NAMALWA (cell line): ENCODE data around the gene SPRING1.

Experiments
- DNase-seq: peaks from one replicate; pipeline ENCODE4 v3.0.0-alpha.2; 2015; ENCODE audit warnings: low spot score

SPRING1 gene

GRCh38 chr12:116708826-116709756, 28.8 kb downstream of the SPRING1 start:
- DNase-seq: peak; percentile 83

DNA sequence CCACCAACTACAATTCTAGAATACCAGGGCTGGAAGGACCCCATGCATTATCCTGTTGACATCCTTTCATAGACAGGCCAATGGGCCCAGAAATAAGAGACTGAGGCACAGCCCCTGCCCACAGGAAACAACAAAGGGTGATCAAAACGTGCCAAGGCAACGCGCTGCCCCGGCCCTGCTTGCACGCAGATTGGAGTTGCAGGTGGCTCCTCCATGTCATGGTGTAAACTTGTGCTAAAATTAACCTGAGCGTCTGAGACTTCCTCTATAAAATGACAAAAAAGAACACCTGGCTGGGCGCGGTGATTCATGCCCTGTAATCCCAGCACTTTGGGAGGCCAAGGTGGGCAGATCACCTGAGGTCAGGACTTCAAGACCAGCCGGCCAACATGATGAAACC, 30.1 kb downstream of the SPRING1 start:
- DNase-seq: peak; percentile 73

DNA sequence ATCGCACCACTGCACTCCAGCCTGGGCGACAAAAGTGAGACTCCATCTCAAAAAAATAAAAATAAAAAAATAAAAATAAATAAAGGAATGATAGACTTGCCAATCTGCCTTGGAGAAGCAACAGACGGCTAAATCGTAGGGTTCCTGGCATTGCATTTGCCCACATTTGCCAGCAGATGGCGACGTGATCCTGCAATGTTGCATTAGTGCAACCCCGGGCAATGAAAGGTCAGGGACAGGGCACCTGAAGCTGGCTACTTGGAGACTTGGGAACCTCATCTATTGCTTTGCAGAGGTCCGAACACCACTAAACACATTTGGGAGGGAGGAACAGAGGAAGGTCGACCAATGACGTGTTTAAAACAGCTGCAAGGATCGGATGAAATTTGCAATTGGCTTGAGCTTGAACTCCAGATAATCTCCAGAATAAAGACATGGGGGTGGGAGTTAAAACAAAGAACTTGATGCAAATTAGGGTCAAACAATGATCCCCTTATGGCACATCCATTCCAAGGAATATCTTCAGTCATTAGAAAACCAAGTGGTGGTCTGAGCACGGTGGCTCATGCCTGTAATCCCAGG, 34.6 kb downstream of the SPRING1 start:
- DNase-seq: peak; percentile 83

- DNase-seq: no peak
Observed at GRCh38 chr12:116701432-116701831, 36.4 kb downstream of the SPRING1 start.

DNA sequence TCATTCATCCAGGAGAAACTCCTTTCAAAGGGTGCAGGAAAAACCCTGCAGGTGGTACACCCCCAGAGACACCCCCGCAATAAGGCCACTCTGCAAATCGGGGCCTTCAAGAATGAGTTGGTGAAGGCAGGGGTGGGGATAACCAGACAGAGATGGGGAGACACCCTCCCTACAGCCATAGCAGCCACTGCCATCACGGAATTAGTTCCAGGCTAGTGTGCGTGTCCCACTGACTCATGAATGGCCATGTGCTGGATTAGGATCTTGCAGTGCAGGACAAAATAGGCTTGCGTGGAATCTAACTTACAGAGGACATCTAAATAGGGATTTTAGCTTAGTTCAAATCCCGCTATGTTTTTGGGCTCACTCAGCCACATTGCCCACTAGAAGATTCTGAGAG, 37.8 kb downstream of the SPRING1 start:
- DNase-seq: no peak

- no peak for DNase-seq
Observed at GRCh38 chr12:116698554-116699075, 39.3 kb downstream of the SPRING1 start.

DNA sequence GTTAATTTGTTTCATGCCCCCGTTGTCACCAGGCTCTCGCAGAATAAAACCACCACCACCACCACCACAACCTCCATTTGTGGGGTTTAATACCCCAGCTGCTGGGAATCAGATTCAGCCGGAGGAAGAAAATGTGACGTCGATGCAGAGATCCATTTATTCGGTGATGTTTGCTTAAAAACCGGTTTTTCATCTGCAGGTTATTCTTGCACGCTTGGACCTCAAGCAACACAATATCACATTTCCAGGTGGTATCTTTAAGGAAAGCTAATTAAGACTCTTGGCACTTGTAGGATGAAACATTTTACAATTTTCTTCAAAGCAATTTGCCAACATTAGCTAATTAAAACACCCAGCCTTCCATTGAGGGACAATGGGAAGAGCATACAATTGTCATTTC, 39.8 kb downstream of the SPRING1 start:
- DNase-seq: no peak

- no peak for DNase-seq
Observed at GRCh38 chr12:116697716-116698115, 40.2 kb downstream of the SPRING1 start.

- DNase-seq: peak; percentile 57
Observed at GRCh38 chr12:116697305-116697704, 40.6 kb downstream of the SPRING1 start.

- DNase-seq: peak; percentile 36
Observed at GRCh38 chr12:116695464-116695725, 42.5 kb downstream of the SPRING1 start.

DNA sequence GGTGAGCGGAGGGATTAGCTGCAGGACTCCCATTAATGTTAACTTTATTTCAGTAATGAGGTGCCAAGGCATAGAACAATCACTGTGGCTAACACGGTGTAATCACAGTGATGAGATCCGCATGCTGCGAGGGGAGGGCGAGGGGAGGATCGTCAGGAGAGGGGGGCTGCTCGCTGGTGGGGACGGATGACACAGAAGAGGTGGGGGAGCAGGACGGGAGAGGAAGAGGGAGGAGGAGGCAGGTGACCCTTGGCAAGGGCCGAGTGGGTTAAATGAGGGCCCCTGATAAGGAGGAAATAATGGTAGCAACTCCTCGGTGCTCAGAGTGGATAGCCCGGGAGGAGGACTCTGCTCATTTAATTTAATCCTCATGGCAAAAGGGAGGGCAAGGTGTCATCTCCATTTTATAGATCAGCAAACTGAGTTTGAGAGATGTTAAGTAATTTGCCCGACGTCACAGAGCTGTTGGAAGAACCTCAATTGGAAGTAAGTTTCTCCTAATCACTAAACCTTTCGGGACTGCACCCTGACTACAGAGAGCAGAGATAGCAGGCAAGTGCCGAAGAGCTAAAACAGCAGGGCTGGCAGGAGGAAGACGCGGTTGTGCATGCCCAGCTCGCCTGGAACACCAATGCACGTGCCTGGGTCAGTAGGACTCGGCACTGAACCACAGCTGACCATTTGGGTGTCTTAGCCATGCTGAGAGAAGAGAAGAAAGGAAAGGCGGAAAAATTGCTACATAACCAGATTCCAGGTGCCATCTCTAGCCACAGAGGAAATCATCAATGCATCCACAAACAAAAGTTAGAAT, 43.0 kb downstream of the SPRING1 start:
- DNase-seq: no peak

GRCh38 chr12:116693286-116694227, 44.3 kb downstream of the SPRING1 start:
- DNase-seq: no peak

DNA sequence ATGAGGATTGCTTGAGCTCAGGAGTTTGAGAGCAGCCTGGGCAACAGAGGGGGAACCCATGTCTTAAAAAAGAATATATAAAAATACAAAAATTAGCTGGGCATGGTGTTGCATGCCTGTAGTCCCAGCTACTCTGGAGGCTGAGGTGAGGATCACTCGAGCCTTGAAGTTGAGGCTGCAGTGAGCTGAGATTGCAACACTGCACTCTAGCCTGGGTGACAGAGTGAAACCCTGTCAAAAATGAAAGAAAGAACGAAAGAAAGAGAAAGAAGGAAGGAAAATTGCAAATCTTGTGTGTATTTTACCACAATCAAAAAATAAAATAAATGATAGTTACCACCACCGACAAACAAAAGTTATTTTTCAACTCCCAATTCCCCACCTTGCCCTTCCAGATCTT, 45.3 kb downstream of the SPRING1 start:
- no peak for DNase-seq

DNA sequence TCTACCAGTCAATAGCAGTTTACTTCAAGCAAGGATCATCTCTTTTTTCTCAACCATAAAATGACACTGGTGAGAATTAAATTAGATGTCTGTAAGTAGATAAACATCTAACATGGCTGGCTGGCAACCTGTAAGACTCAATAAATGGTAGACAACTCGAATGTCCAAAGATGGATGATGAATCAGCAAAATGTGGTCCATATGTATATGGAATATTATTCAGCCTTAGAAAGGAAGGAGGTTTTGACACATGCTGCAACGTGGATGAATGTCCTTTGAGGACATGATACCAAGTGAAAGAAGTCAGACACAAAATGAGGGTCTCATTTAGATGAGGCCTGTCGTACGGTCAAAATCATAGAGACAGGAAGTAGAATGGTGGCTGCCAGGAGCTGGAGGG, 46.2 kb downstream of the SPRING1 start:
- DNase-seq: no peak

- DNase-seq: no peak
Observed at GRCh38 chr12:116691205-116691604, 46.7 kb downstream of the SPRING1 start.

DNA sequence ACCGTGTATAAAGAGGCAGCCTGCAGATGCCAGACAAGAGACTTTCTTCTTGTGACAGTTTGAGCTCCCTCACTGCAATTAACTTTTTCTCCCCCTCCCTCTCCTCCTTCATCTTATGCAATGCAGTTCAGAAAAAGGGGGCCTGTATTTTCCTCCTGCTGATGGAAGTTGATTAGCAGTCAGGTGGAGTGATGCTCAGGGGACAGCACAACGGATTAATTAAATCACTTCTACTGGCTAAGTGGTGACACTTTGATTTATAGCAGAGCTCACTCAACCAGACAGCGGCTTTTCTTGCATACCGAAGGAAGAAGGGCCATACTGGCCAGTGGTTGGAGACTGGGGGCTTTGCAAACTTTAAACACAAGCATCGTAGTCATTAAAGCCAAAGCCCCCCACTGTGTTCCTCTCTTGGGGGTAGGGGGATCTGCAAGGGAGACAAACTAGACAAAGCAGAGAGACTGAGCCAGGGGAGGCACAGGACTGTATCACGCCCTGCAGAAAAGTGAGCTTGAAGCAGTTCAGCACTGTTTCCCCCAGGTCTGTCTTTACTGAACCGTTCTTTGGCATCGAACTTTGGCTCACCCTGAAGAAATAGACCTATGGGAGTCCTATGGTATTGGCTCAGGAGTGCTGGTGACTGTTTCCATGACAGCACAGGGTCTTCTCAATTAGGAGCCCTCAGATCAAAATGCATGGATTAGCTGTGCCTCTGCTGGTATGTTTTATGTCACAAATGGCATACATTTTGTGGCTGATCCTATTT, 47.7 kb downstream of the SPRING1 start:
- no peak for DNase-seq

DNA sequence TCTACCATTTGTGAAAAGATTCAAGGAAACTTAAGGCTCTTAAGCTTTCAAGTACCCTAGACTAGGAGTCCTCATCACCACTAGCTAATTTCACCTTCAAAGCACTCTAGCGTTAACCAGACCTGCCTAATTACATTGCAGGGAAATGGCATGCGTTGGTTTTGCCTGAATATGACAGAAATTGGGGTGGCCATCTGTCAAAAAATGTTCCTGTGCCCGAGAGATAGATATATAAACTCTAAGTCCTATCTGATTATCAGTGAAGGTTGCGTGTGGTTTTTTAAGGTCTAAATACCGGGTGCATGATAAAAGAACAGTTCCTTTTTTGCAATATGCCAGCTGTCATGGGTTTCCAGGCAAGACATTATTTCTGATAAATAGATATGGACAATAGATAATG, 48.3 kb downstream of the SPRING1 start:
- DNase-seq: no peak
